T-helper 1 cell treated with Interleukin-12 subunit alpha and Interleukin-12 subunit beta and Interleukin-4 antibody, amounts not matched to agents 30 ng/mL and 1 ng/mL, for 36 hours (primary cell): ENCODE results near the gene ADGB. TPM values are rescaled to one million over a fixed set of nuclear protein-coding genes. Genes with fewer than 3 reads are reported as not detected.
"Not testable (repeated sequence)": the region's sequence is repeated elsewhere in the genome, so short reads cannot be mapped to it uniquely, and the experiment has no call there.

Experiments used
- intact Hi-C: fragments of 100-400 bp; cut with micrococcal nuclease; formaldehyde crosslinking; loops from one replicate; pipeline ENCODE4 v1.15.1; 2024
- total RNA-seq: library from RNA; stranded (reverse); gene quantifications from 2 replicates; pipeline ENCODE4 v1.2.3, GENCODE V29; 2022

The ADGB gene
- total RNA-seq, 1 donor from 2014 or later, result not detected

GRCh38 chr6:146753306-146753705 lies 154.5 kb downstream of the ADGB start:
- intact Hi-C loops, result no loop called here

GRCh38 chr6:146767632-146768031 lies 168.9 kb downstream of the ADGB start:
- intact Hi-C loops, result no loop called here

- intact Hi-C loops, result no loop called here
Observed at GRCh38 chr6:146768722-146769121, 169.9 kb downstream of the ADGB start.

GRCh38 chr6:146770275-146770964 lies 171.6 kb downstream of the ADGB start:
- intact Hi-C loops, result loop anchor here (5.0 to 10.0 kb wide), 2 partner anchors 956 to 1033 kb away; partner anchors contain the start of genes EPM2A and FBXO30

GRCh38 chr6:146770965-146771735 lies 172.4 kb downstream of the ADGB start:
- intact Hi-C loops, result loop anchor here (1.0 to 10.0 kb wide), 4 partner anchors 13 to 1034 kb away; partner anchors contain the start of genes EPM2A and FBXO30

- intact Hi-C loops, result loop anchor here (1.0 to 10.0 kb wide), 3 partner anchors 232 to 960 kb away; partner anchors contain the start of genes FBXO30 and RAB32
Observed at GRCh38 chr6:146775220-146775619, 176.4 kb downstream of the ADGB start.

- intact Hi-C loops, result no loop called here
Observed at GRCh38 chr6:146781836-146782235, 183.1 kb downstream of the ADGB start.

GRCh38 chr6:146785001-146785585 lies 186.3 kb downstream of the ADGB start:
- intact Hi-C loops, result loop anchor here (2.0 to 5.0 kb wide), 2 partner anchors 856 to 1072 kb away; no protein-coding TSS in a partner anchor

GRCh38 chr6:146787876-146788508 lies 189.2 kb downstream of the ADGB start:
- intact Hi-C loops, result loop anchor here (5.0 kb wide), 1 partner anchor 1069 kb away; no protein-coding TSS in a partner anchor

GRCh38 chr6:146790561-146791091 lies 191.9 kb downstream of the ADGB start:
- intact Hi-C loops, result no loop called here

- intact Hi-C loops, result no loop called here
Observed at GRCh38 chr6:146791930-146792329, 193.2 kb downstream of the ADGB start.

GRCh38 chr6:146793218-146793617 lies 194.4 kb downstream of the ADGB start:
- intact Hi-C loops, result not testable (repeated sequence)

GRCh38 chr6:146795479-146796133 lies 196.8 kb downstream of the ADGB start:
- intact Hi-C loops, result no loop called here

GRCh38 chr6:146803167-146803566 lies 204.4 kb downstream of the ADGB start:
- intact Hi-C loops, result not testable (repeated sequence)

GRCh38 chr6:146803601-146804000 lies 204.8 kb downstream of the ADGB start:
- intact Hi-C loops, result no loop called here

GRCh38 chr6:146805546-146806325 lies 207.0 kb downstream of the ADGB start:
- intact Hi-C loops, result no loop called here

- intact Hi-C loops, result not testable (repeated sequence)
Observed at GRCh38 chr6:146809014-146809413, 210.2 kb downstream of the ADGB start.

GRCh38 chr6:146812811-146813321 lies 214.1 kb downstream of the ADGB start:
- intact Hi-C loops, result not testable (repeated sequence)

GRCh38 chr6:146813554-146813953 lies 214.8 kb downstream of the ADGB start:
- intact Hi-C loops, result no loop called here
